HCT116 (cell line): ENCODE measurements around the gene HHLA2.
"Not testable (repeated sequence)": the region's sequence is repeated elsewhere in the genome, so short reads cannot be mapped to it uniquely, and the experiment has no call there.

ENCODE experiments used
- ATF3 ChIP-seq: IDR thresholded peaks from 2 replicates; pipeline ENCODE4 v1.6.1; 2012
- CEBPB ChIP-seq: IDR thresholded peaks from 2 replicates; pipeline ENCODE4 v1.6.1; 2012; ENCODE audit warnings: low read depth
- ELF1 ChIP-seq: IDR thresholded peaks from 2 replicates; pipeline ENCODE4 v1.6.1; 2012; ENCODE audit warnings: low read depth, borderline replicate concordance
- POLR2A ChIP-seq: IDR thresholded peaks from 2 replicates; pipeline ENCODE4 v1.7.0; 2011; ENCODE audit warnings: borderline replicate concordance; ENCODE audit not compliant: insufficient read depth, insufficient read length; ENCODE audit errors: extremely low read depth
- POLR2AphosphoS5 ChIP-seq: IDR thresholded peaks from 2 replicates; pipeline ENCODE4 v1.6.1; 2011; ENCODE audit warnings: mild to moderate bottlenecking, low read depth, low read length, moderate library complexity
- REST ChIP-seq: IDR thresholded peaks from 2 replicates; pipeline ENCODE4 v1.6.1; 2012; ENCODE audit warnings: low read depth
- ZFX ChIP-seq: fragments of 450-650 bp; IDR thresholded peaks from 2 replicates; pipeline ENCODE4 v1.6.1; 2017
- TF ChIP-seq, protein P1 (sequence below), 3 experiments: fragments of 200-600 bp in 1 of 3; sonication (generic) in 1 of 3; IDR thresholded peaks in 2 of 3; conservative IDR thresholded peaks in 1 of 3; 2 replicates each; pipeline ENCODE4 v1.5.1; 2012 to 2017; ENCODE audit warnings: low read depth in 2 of 3, low read length in 2 of 3, antibody characterized with exemption in 1 of 3, borderline replicate concordance in 1 of 3, control low read depth in 1 of 3, mild to moderate bottlenecking in 1 of 3, mixed read lengths in 1 of 3, mixed run types in 1 of 3, moderate library complexity in 1 of 3; ENCODE audit not compliant: insufficient read depth in 1 of 3

GRCh38 chr3:108268235-108268634 lies 28.1 kb upstream of the HHLA2 start:
- TF ChIP-seq REST, ELF1, ZFX, POLR2AphosphoS5, POLR2A, ATF3, CEBPB: not testable (repeated sequence)
- TF ChIP-seq, protein P1, sequence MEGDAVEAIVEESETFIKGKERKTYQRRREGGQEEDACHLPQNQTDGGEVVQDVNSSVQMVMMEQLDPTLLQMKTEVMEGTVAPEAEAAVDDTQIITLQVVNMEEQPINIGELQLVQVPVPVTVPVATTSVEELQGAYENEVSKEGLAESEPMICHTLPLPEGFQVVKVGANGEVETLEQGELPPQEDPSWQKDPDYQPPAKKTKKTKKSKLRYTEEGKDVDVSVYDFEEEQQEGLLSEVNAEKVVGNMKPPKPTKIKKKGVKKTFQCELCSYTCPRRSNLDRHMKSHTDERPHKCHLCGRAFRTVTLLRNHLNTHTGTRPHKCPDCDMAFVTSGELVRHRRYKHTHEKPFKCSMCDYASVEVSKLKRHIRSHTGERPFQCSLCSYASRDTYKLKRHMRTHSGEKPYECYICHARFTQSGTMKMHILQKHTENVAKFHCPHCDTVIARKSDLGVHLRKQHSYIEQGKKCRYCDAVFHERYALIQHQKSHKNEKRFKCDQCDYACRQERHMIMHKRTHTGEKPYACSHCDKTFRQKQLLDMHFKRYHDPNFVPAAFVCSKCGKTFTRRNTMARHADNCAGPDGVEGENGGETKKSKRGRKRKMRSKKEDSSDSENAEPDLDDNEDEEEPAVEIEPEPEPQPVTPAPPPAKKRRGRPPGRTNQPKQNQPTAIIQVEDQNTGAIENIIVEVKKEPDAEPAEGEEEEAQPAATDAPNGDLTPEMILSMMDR (IDR thresholded peaks at IDR 0.05 in 2 of 3, conservative IDR thresholded peaks at IDR 0.05 in 1 of 3; ENCODE audit: borderline replicate concordance in 1 of 3, insufficient read depth in 1 of 3, low read depth in 2 of 3, low read length in 2 of 3) = not testable (repeated sequence)
